SIG-M5 (cell line): ENCODE results near the gene FOXRED2.

Experiments
- DNase-seq: peaks from one replicate; lab custom pipeline; 2025; lab: John Stamatoyannopoulos, UW

Gene FOXRED2

DNA sequence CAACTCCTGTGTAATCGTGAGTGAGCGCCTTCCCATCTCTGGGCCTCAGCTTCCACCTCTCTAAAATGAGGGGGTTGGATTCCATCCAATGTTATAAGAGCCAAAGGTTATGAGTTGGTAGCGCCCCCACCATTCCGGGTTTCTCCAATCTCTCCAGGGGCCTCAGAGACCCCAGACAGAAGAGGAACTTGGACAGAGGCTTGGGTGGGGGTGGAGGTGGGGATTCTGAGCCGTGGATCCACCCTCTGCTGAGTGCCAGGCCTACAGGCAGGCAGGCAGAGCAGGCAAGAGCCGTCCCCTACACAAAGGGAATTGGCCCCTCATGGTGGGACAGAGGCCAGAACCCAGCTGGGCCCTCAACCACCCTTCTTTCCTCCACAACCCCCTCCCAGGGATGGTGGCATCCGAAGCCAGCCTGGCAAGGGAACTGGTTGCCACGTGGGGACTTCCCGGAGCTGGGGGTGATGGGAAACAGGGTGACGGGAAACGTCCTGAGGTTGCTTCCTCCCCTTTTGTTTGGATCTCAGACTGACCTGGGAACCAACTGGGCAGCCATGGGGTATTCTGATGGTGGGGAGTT is 57.2 kb downstream of the FOXRED2 start:
- DNase-seq: no peak

DNA sequence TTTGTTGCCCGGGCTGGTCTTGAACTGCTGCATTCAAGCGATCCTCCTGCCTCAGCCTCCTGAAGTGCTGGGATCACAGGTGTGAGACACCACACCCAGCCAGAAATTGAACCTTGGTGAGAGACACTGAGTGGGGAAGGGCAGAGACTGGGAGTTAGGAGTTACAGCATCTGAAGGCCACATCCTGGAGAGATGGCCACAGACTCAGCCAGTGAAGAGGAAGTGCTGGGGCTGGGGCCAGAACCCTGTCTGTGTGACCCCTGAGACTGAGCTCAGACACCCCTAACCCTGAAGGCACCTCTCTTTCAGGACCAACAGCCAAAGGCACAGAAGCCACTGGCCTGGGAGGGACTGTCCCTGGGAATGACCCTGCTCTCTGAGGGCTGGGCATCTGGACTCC is 59.2 kb downstream of the FOXRED2 start:
- no peak for DNase-seq

DNA sequence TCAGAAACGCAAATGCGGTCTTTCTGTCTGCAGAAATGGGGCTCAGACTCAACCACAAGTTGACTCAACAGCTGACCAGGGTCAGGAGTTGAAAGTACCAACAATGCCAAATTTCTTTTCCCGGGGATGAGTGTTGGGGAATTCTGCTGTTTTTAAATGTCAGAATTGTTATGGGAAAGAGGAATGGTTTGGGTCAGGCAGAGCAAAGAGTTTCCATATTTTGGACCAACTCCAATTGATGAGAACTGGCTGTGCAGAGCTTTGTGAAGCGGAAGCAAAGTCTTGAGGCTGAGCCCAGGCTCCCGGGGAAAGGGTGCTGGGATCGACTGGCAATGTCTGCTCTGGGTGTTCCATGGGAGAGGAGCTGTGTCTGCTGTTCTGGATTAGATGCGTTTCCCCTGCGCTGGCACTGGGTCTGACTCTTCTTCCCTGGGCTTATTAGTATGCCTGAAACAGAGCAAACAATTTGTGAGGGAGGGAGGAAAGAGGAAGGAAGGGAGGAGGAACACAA is 61.6 kb downstream of the FOXRED2 start:
- no peak for DNase-seq

DNA sequence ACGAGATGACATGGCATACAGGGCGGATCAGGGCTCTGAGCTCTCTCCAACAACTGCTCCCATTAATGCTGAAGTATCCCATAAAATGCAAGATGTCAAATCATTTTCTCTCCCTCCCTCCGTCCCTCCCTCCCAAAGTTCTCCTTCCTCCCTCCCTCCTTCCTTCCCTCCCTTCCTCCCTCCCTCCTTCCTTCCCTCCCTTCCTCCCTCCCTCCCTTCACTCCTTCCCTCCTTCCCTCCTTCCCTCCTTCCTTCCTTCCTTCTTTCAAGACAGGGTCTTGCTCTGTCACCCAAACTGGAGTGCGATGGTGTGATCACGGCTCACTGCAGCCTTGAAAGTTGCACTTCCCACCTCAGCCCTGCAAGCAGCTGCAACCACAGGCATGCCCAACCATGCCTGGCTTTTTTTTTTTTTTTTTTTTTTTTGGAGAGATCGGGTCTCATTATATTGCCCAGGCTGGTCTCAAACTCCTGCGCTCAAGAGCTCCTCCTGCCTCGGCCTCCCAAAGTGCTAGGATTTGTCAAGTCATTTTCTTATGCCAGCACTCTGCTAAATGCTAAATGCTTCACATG is 63.6 kb downstream of the FOXRED2 start:
- DNase-seq: no peak

DNA sequence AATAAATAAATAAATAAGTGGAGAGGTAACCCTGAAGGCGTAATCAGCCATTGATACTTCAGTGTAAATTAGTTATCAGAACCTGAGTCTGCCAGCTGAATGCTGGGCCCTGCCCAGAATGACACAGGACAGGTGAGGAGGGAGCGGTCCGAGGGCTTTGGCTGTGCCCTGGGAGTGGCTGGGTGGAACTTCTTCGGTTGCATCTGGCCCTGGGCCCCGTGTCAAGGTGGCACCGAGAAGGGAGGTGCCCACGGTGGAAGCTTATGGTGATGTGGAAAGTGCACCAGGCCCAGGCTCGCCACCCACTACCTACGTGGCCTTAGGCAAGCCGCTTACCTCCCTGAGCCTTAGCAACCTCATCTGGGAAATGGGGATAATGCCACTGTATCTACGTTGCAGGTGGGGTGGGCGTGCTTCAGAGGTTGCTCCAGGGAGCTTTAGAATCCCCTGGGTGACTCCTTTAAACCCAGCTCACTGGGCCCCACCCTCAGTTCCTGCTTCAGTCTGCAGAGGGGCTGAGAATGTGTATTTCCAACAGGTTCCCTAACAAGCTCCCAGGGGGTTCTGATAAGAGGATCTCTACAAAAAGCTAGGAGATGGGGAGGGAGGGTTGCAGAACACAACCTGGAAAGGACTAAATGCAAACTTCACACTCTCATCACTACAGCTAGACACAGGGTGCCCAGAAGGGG is 64.2 kb downstream of the FOXRED2 start:
- DNase-seq: no peak

DNA sequence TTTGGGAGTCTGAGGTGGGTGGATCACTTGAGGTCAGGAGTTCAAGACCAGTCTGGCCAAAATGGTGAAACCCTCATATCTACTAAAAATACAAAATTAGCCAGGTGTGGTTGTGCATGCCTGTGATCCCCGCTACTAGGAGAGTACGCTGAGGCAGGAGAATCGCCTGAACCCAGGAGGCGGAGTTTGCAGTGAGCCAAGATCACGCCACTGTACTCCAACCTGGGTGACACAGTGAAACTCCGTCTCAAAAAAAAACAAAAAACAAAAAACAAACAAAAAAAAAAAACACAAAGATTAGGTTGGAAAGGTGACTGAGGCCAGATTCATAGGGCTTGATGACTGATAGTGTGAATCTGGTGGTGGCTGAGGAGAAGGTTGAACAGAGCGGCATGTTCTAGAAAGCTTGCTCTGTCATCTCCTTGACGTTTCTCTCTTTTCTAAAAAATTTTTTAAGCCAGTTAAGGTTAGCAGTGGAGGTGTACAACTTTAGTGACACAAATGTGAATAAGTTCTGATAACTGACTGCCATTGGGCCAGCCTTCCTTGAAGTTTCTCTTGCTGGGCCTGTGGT is 66.3 kb downstream of the FOXRED2 start:
- no peak for DNase-seq

DNA sequence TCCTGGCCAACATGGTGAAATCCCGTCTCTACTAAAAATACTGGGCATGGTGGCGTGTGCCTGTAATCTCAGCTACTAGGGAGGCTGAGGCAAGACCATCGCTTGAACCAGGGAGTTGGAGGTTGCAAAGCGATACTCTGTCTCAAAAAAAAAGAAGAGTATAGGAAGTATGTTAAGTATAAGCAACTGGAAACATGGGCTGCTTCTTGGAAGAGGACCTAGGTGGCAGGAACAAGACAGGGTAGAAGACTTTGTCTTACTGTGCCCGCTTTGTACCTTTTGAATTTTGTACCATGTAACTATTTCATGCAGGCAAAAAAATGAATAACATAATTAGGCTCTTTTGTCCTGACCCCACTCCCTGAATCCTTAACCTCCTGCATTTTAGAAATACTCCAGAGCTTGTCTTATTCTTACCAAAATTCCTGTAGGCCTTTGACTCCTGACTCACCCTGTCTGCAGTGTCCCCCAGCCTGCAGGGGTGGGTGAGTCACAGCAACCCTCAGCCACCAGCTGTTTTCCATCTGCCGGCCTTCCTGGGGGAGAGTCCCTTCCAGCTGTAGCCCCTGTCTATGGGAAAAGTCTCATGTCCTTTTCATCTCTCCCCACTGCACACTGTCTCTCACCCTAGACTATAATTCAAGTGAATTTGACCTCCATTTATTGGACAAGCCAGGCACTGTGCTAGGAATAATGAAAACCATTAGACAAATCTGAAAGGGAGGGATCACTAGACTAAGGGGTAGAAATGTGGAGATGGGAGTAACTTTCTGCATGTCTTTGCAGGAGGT is 67.2 kb downstream of the FOXRED2 start:
- DNase-seq: no peak
